A549 (cell line): ENCODE measurements around the gene COPG1.

Source experiments
- CEBPB ChIP-seq, 2 experiments: fragments of >200 bp in 1 of 2; sonication (Bioruptor Twin) in 1 of 2; formaldehyde crosslinking in 1 of 2; IDR thresholded peaks; 2 replicates each; pipeline ENCODE4 v1.6.1; 2012 to 2016
- CHD2 ChIP-seq: fragments of 150-350 bp; IDR thresholded peaks from 2 replicates; pipeline ENCODE4 v1.6.1; 2014; ENCODE audit warnings: low read length; ENCODE audit not compliant: partially characterized antibody
- CTCF ChIP-seq: fragments of >200 bp; sonication (Bioruptor Twin); formaldehyde crosslinking; IDR thresholded peaks from 3 replicates; pipeline ENCODE4 v1.5.1; 2016
- EP300 ChIP-seq, 2 experiments: fragments of >200 bp; sonication (Bioruptor Twin); formaldehyde crosslinking; IDR thresholded peaks; 2 replicates in 1 of 2; 3 replicates in 1 of 2; pipeline ENCODE4 v1.6.1; 2016 to 2017
- HOXA7 ChIP-seq: fragments of 250-450 bp; sonication (Bioruptor Pico); IDR thresholded peaks from 2 replicates; pipeline ENCODE4 v1.5.0; 2020; ENCODE audit warnings: mild to moderate bottlenecking, moderate library complexity
- KDM1A ChIP-seq: fragments of 200-600 bp; sonication (generic); IDR thresholded peaks from 2 replicates; pipeline ENCODE4 v1.6.1; 2016; ENCODE audit warnings: low read depth, mild to moderate bottlenecking
- MAX ChIP-seq: IDR thresholded peaks from 2 replicates; pipeline ENCODE4 v1.6.1; 2012
- NR3C1 ChIP-seq: fragments of >200 bp; sonication (Bioruptor Twin); formaldehyde crosslinking; IDR thresholded peaks from 3 replicates; pipeline ENCODE4 v1.6.1; 2017
- POLR2A ChIP-seq: IDR thresholded peaks from 2 replicates; pipeline ENCODE4 v1.6.1; 2012; ENCODE audit warnings: mild to moderate bottlenecking, low read length
- RAD21 ChIP-seq, 2 experiments: fragments of >200 bp in 1 of 2; sonication (Bioruptor Twin) in 1 of 2; formaldehyde crosslinking in 1 of 2; IDR thresholded peaks in 1 of 2; conservative IDR thresholded peaks in 1 of 2; 2 replicates in 1 of 2; 3 replicates in 1 of 2; pipeline ENCODE4 v1.6.1; 2012 to 2018; ENCODE audit warnings: inconsistent platforms in 1 of 2
- RCOR1 ChIP-seq: fragments of 150-350 bp; IDR thresholded peaks from 2 replicates; pipeline ENCODE4 v1.6.1; 2014; ENCODE audit warnings: antibody characterized with exemption, low read length, low read depth
- REST ChIP-seq: fragments of 200-600 bp; sonication (generic); IDR thresholded peaks from 2 replicates; pipeline ENCODE4 v1.6.1; 2016; ENCODE audit warnings: antibody characterized with exemption, mild to moderate bottlenecking, moderate library complexity
- USF2 ChIP-seq: fragments of 450-650 bp; IDR thresholded peaks from 2 replicates; pipeline ENCODE4 v1.6.1; 2014; ENCODE audit warnings: antibody characterized with exemption
- ZNF302 ChIP-seq: fragments of 250-450 bp; sonication (Bioruptor Pico); IDR thresholded peaks from 2 replicates; pipeline ENCODE4 v1.9.0; 2021; ENCODE audit warnings: inconsistent platforms, mild to moderate bottlenecking, moderate library complexity

- TF ChIP-seq HOXA7 (CRISPR knock-in tag) (no peak), EP300 (IDR thresholded peaks at IDR 0.05) (no peak), CTCF (no peak), NR3C1 (no peak), POLR2A (no peak), CEBPB (IDR thresholded peaks at IDR 0.05) (no peak), ZNF302 (CRISPR knock-in tag) (no peak), CHD2 (no peak), KDM1A (no peak), REST (no peak), USF2 (no peak), MAX (no peak), RCOR1 (no peak), RAD21 (conservative IDR thresholded peaks at IDR 0.05 in 1 of 2, IDR thresholded peaks at IDR 0.05 in 1 of 2) (no peak)
Observed at GRCh38 chr3:129256270-129256669, 6.9 kb downstream of the COPG1 start.
